HEK293 (cell line): ENCODE results near the gene HOXD9.
A peak's percentile ranks its signal among the peaks of the same experiment; 100 is the strongest.

ENCODE experiments used
- CTCF ChIA-PET: fragments of 350-600 bp; formaldehyde crosslinking; extraction: SDS; loops from one replicate; lab custom pipeline; 2021; ENCODE audit warnings: antibody characterized with exemption; lab: Yijun Ruan, JAX
- POLR2A ChIA-PET: fragments of 300-600 bp; formaldehyde crosslinking; extraction: SDS; loops from one replicate; lab custom pipeline; 2020; ENCODE audit warnings: antibody characterized with exemption, inconsistent platforms; lab: Yijun Ruan, JAX
- H3K27ac ChIP-seq: fragments of 200-500 bp; sonication (Bioruptor generic); 2 replicates; pipeline ENCODE4 v1.5.1; 2014; ENCODE audit warnings: low read depth, low read length, control low read depth, inconsistent platforms; ENCODE audit errors: extremely low read depth
- H3K36me3 ChIP-seq, 2 experiments: fragments of 200-500 bp in 1 of 2; sonication (Bioruptor generic) in 1 of 2; 1 replicate in 1 of 2; 2 replicates in 1 of 2; pipeline ENCODE4 v1.5.1; 2014 to 2017; ENCODE audit warnings: inconsistent platforms in 2 of 2, low read length in 2 of 2; ENCODE audit not compliant: control insufficient read depth in 2 of 2, insufficient read depth in 1 of 2
- H3K4me1 ChIP-seq: fragments of 200-500 bp; sonication (Bioruptor generic); 2 replicates; pipeline ENCODE4 v1.5.1; 2014; ENCODE audit warnings: mild to moderate bottlenecking, low read length, inconsistent platforms; ENCODE audit not compliant: control insufficient read depth, insufficient read depth
- H3K4me3 ChIP-seq: 2 replicates; pipeline ENCODE4 v1.5.1; 2011; ENCODE audit warnings: low read depth, mild to moderate bottlenecking, control low read depth, low read length, moderate library complexity
- H3K9me3 ChIP-seq: fragments of 200-500 bp; sonication (Bioruptor generic); 2 replicates; pipeline ENCODE4 v1.5.1; 2014; ENCODE audit warnings: low read depth, low read length, inconsistent platforms; ENCODE audit not compliant: control insufficient read depth, insufficient read depth
- FEZF1 ChIP-seq: fragments of 450-650 bp; formaldehyde crosslinking; IDR thresholded peaks from 2 replicates; pipeline ENCODE4 v1.5.1; 2016; ENCODE audit warnings: missing biosample characterization, missing genetic modification characterization
- GLI4 ChIP-seq: fragments of 450-650 bp; formaldehyde crosslinking; IDR thresholded peaks from 2 replicates; pipeline ENCODE4 v1.5.1; 2016; ENCODE audit warnings: missing biosample characterization, missing genetic modification characterization
- SETDB1 ChIP-seq: IDR thresholded peaks from one replicate; pipeline ENCODE4 v1.6.1; 2017; ENCODE audit warnings: mild to moderate bottlenecking, low read length, moderate library complexity, mixed read lengths; ENCODE audit not compliant: insufficient read length
- WT1 ChIP-seq: fragments of 450-650 bp; formaldehyde crosslinking; IDR thresholded peaks from 2 replicates; pipeline ENCODE4 v1.5.1; 2016; ENCODE audit warnings: missing biosample characterization, missing genetic modification characterization
- ZBTB17 ChIP-seq: fragments of 450-650 bp; formaldehyde crosslinking; IDR thresholded peaks from 2 replicates; pipeline ENCODE4 v1.5.1; 2016; ENCODE audit warnings: missing biosample characterization, missing genetic modification characterization
- ZBTB7A ChIP-seq: fragments of 450-650 bp; formaldehyde crosslinking; IDR thresholded peaks from 2 replicates; pipeline ENCODE4 v1.5.1; 2016; ENCODE audit warnings: low read depth, missing biosample characterization, missing genetic modification characterization
- ZFP3 ChIP-seq: fragments of 450-650 bp; formaldehyde crosslinking; IDR thresholded peaks from 2 replicates; pipeline ENCODE4 v1.5.1; 2016; ENCODE audit warnings: low read depth, missing biosample characterization, missing genetic modification characterization
- ZNF248 ChIP-seq: fragments of 450-650 bp; formaldehyde crosslinking; IDR thresholded peaks from 2 replicates; pipeline ENCODE4 v1.5.1; 2017; ENCODE audit warnings: missing biosample characterization, missing genetic modification characterization
- ZNF548 ChIP-seq: fragments of 450-650 bp; formaldehyde crosslinking; IDR thresholded peaks from 2 replicates; pipeline ENCODE4 v1.5.1; 2016; ENCODE audit warnings: missing biosample characterization, missing genetic modification characterization
- ZNF571 ChIP-seq: fragments of 450-650 bp; formaldehyde crosslinking; IDR thresholded peaks from 2 replicates; pipeline ENCODE4 v1.5.0; 2017; ENCODE audit warnings: missing biosample characterization, missing genetic modification characterization
- TF ChIP-seq, protein P1 (sequence below): fragments of 450-650 bp; formaldehyde crosslinking; IDR thresholded peaks from 2 replicates; pipeline ENCODE4 v1.5.1; 2017; ENCODE audit warnings: missing biosample characterization, missing genetic modification characterization
- TF ChIP-seq, protein P2 (sequence below): fragments of 450-650 bp; formaldehyde crosslinking; IDR thresholded peaks from 2 replicates; pipeline ENCODE4 v1.5.1; 2016; ENCODE audit warnings: missing biosample characterization, missing genetic modification characterization
- TF ChIP-seq, protein P3 (sequence below): sonication (generic); formaldehyde crosslinking; IDR thresholded peaks from 2 replicates; pipeline ENCODE4 v1.8.1; 2022; ENCODE audit warnings: mild to moderate bottlenecking, moderate library complexity, missing genetic modification reagents

The HOXD9 gene

DNA sequence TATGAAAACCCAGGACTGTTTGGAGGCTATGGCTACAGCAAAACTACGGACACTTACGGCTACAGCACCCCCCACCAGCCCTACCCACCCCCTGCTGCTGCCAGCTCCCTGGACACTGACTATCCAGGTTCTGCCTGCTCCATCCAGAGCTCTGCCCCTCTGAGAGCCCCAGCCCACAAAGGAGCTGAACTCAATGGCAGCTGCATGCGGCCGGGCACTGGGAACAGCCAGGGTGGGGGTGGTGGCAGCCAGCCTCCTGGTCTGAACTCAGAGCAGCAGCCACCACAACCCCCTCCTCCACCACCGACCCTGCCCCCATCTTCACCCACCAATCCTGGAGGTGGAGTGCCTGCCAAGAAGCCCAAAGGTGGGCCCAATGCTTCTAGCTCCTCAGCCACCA is 46.7 kb downstream of the HOXD9 start (continued):
- TF ChIP-seq ZBTB7A (tag by site-specific recombination) = no peak
- TF ChIP-seq ZFP3 (tag by site-specific recombination) = no peak

DNA sequence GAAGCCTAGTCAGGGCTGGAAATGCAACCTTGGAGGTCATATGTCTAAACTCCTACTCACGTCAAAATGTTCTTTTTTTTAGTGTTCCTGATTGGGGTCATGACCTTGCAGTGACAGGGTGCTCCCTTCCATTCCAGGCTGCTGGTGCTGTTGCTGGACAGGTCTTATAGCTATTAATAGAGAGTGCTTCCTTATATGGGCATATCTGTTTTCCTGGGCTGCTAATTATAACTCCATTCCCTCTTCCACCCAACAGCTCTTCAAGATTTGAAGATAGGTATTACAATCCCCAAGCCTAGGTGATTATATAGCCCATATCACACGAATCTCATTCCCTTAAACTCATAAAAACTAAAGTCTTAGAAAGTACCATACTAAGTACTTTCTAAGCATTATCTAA is 47.2 kb downstream of the HOXD9 start:
- Histone ChIP-seq H3K4me1 (no peaks in the 10 kb centered on the region), H3K4me3 (no peak overlapping the region)
- POLR2A ChIA-PET = no interaction called here
- TF ChIP-seq GLI4 (tag by site-specific recombination) (no peak), ZNF548 (no peak), SETDB1 (no peak)
- TF ChIP-seq, protein P1, sequence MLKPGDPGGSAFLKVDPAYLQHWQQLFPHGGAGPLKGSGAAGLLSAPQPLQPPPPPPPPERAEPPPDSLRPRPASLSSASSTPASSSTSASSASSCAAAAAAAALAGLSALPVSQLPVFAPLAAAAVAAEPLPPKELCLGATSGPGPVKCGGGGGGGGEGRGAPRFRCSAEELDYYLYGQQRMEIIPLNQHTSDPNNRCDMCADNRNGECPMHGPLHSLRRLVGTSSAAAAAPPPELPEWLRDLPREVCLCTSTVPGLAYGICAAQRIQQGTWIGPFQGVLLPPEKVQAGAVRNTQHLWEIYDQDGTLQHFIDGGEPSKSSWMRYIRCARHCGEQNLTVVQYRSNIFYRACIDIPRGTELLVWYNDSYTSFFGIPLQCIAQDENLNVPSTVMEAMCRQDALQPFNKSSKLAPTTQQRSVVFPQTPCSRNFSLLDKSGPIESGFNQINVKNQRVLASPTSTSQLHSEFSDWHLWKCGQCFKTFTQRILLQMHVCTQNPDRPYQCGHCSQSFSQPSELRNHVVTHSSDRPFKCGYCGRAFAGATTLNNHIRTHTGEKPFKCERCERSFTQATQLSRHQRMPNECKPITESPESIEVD = no peak
- TF ChIP-seq, all 188 proteins: peak for 0
- Histone ChIP-seq H3K36me3 (peaks cover 0 to 13% of the 10 kb centered on the region in 2 experiments; a peak in 2 of 3 replicates), H3K27ac (no peak overlapping the region), H3K9me3 (no peaks in the 10 kb centered on the region)
- CTCF ChIA-PET = interaction anchor here (0.6 kb wide), 2 partner anchors 124 to 286 kb away, joined by 3 read pairs; no protein-coding TSS in a partner anchor

DNA sequence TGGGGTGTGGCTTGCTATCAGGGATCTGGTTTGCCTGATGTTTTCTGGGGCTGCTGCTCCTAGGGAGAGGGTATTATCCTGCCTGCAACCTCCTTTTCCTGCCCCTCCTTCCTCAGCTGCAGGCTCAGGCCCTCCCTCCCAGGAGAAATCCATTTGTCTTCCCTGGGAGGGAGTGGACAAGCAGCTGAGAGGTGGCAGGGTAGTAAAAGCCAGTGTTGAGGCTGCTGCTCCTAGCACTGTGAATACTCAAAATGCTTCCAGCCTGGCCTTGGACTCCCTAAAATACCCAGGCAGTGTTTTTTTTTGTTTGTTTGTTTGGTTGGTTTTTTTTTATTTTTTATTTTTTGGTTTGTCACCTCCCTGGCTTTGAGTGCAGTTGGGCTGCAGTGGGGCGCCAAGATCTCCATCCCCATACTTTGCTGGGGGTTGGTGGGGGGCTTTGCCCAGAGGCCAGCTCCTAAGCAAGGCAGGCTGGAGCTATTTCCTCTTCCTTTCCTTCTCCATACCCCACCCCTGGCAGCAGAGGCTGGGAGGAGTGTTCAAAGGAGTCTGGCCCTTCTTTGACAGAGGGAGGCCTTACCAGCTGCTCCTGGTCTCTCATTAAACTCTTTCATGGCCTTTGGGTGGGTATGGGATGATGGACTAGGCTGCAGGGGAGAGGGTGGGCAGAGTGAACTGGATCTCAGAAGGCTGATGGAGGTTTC is 48.2 kb downstream of the HOXD9 start:
- CTCF ChIA-PET = interaction anchor here (0.7 kb wide), 1 partner anchor 259 kb away, joined by 5 read pairs; no protein-coding TSS in a partner anchor
- peak; percentile 28; the same call in 1 of the 2 replicates for TF ChIP-seq WT1
- peak; percentile 70 for TF ChIP-seq ZBTB17 (tag by site-specific recombination)
- no peak for TF ChIP-seq ZNF571 (tag by site-specific recombination)
- no peak for TF ChIP-seq ZNF548
- TF ChIP-seq FEZF1 (tag by site-specific recombination) = no peak
- TF ChIP-seq ZNF248 (tag by site-specific recombination) = no peak
- TF ChIP-seq, protein P2, sequence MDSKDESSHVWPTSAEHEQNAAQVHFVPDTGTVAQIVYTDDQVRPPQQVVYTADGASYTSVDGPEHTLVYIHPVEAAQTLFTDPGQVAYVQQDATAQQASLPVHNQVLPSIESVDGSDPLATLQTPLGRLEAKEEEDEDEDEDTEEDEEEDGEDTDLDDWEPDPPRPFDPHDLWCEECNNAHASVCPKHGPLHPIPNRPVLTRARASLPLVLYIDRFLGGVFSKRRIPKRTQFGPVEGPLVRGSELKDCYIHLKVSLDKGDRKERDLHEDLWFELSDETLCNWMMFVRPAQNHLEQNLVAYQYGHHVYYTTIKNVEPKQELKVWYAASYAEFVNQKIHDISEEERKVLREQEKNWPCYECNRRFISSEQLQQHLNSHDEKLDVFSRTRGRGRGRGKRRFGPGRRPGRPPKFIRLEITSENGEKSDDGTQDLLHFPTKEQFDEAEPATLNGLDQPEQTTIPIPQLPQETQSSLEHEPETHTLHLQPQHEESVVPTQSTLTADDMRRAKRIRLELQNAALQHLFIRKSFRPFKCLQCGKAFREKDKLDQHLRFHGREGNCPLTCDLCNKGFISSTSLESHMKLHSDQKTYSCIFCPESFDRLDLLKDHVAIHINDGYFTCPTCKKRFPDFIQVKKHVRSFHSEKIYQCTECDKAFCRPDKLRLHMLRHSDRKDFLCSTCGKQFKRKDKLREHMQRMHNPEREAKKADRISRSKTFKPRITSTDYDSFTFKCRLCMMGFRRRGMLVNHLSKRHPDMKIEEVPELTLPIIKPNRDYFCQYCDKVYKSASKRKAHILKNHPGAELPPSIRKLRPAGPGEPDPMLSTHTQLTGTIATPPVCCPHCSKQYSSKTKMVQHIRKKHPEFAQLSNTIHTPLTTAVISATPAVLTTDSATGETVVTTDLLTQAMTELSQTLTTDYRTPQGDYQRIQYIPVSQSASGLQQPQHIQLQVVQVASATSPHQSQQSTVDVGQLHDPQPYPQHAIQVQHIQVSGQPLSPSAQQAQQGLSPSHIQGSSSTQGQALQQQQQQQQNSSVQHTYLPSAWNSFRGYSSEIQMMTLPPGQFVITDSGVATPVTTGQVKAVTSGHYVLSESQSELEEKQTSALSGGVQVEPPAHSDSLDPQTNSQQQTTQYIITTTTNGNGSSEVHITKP (tag by site-specific recombination) = peak; percentile 84
- TF ChIP-seq, protein P3, sequence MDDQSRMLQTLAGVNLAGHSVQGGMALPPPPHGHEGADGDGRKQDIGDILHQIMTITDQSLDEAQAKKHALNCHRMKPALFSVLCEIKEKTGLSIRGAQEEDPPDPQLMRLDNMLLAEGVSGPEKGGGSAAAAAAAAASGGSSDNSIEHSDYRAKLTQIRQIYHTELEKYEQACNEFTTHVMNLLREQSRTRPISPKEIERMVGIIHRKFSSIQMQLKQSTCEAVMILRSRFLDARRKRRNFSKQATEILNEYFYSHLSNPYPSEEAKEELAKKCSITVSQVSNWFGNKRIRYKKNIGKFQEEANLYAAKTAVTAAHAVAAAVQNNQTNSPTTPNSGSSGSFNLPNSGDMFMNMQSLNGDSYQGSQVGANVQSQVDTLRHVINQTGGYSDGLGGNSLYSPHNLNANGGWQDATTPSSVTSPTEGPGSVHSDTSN (CRISPR knock-in tag) = no peak
- POLR2A ChIA-PET = interaction anchor here (0.7 to 0.9 kb wide), 2 partner anchors 35 to 63 kb away, joined by 3 read pairs; no protein-coding TSS in a partner anchor
- no peak overlapping the region for H3K4me3 ChIP-seq
- peaks cover 0 to 12% of the 10 kb centered on the region in 2 experiments; a peak in 2 of 3 replicates for H3K36me3 ChIP-seq
- H3K4me1 ChIP-seq = no peaks in the 10 kb centered on the region
- no peak overlapping the region for H3K27ac ChIP-seq
- H3K9me3 ChIP-seq = no peaks in the 10 kb centered on the region
